Pancreas (tissue), 10 donors: Measurements from ENCODE around the gene TSPAN14. TPM values are rescaled to one million over a fixed set of nuclear protein-coding genes. Genes with fewer than 3 reads are reported as not detected.

Source experiments
- ATAC-seq, 4 donors: fragments of 200-7000 bp; cut with Tn5 transposase; one replicate each; pipeline versions ENCODE4 v1.8.0 to v1.9.1; 2020; ENCODE audit warnings: mild to moderate bottlenecking in 4 of 4, moderate library complexity in 4 of 4
- DNase-seq, 6 donors: peaks; one replicate each; pipeline ENCODE4 v3.0.0-alpha.2; 2020
- FAIRE-seq: peaks from 2 replicates; lab custom pipeline; 2012; peaks lifted over from hg19 to GRCh38; lab: Jason Lieb, UNC
- H3K27ac ChIP-seq, 4 donors: fragments of 200-600 bp; sonication (generic); 1 replicate in 3 of 4; 2 replicates in 1 of 4; pipeline versions ENCODE4 v1.5.0 to v1.8.0; 2020
- H3K27me3 ChIP-seq, 4 donors: fragments of 200-600 bp; one replicate each; pipeline ENCODE4 v1.8.0; 2021
- H3K36me3 ChIP-seq, 3 donors: fragments of 200-600 bp; sonication (generic) in 1 of 3; one replicate each; pipeline versions ENCODE4 v1.5.0 to v1.8.0; 2020 to 2021
- H3K4me1 ChIP-seq, 3 donors: fragments of 200-600 bp; one replicate each; pipeline ENCODE4 v1.8.0; 2021
- H3K4me3 ChIP-seq, 4 donors: fragments of 200-600 bp; sonication (generic) in 2 of 4; one replicate each; pipeline versions ENCODE4 v1.5.0 to v1.8.0; 2020 to 2021
- H3K9me3 ChIP-seq, 4 donors: fragments of 200-600 bp; one replicate each; pipeline ENCODE4 v1.8.0; 2021
- CTCF ChIP-seq, 4 donors: fragments of 200-600 bp; sonication (generic) in 3 of 4; IDR thresholded peaks; one replicate each; pipeline versions ENCODE4 v1.5.0 to v1.8.0; 2021; ENCODE audit warnings: antibody characterized with exemption in 4 of 4
- WGBS, 2 donors: extraction: QIAGEN DNeasy Blood & Tissue Kit; methylation state at CpG; one replicate each; pipeline ENCODE4 v1.1.7; 2013; 5-methylcytosine and 5-hydroxymethylcytosine counted together
- intact Hi-C, 3 donors: fragments of 100-400 bp; cut with DNase I; formaldehyde crosslinking; loops; one replicate each; pipeline versions ENCODE4 v1.11.1 to v1.14.2; 2022
- polyA plus RNA-seq, 2 donors: library from polyadenylated mRNA; stranded (reverse); fragments of 200-250 nt; gene quantifications; one replicate each; pipeline ENCODE4 v1.2.3, GENCODE V29; 2013
- total RNA-seq, 6 donors: library from RNA; stranded (reverse); fragmentation: NEBNext Ultra II Directional in 4 of 6; extraction: Animal tissue kit (Norgen Biotek cat#: 25700) in 4 of 6; gene quantifications; one replicate each; pipeline versions ENCODE4 v1.2.1 to v1.2.4, GENCODE V29; 2021 to 2023
- donor health status: healthy with polysubstance abuse.
- donor health status: DM: no; HTN: no; CAD: no; lungs with moderate emphysema.
- donor health status: DM: no; HTN: no; CAD: no.
- donor health status: control.
- donor health status: control.
- donor health status: Bipolar disorder and iron deficiency.
- donor health status: DM: yes; HTN: yes; CAD: no.
- donor health status: DM: no; HTN: no; CAD: no.
- donor health status: DM: no; HTN: no; CAD: no.
- donor health status: DM: yes; HTN: yes; CAD: no.

TSPAN14 gene
- total and polyA plus RNA-seq, 8 donors: 10.6 to 61.9 (median 23.2) TPM

- no peaks in the 10 kb centered on the region for H3K27me3 ChIP-seq
- DNase-seq: peak; percentile 65 to 91 (median 81)
- WGBS, 2 donors: 7 to 13% methylated on average over 41 to 50 of the region's 50 CpGs
- no peak for FAIRE-seq
- ATAC-seq: peak; percentile 96 to 98 (median 98)
- no peaks in the 10 kb centered on the region for H3K9me3 ChIP-seq
- intact Hi-C loops: no loop called here
- peak in 3 of 4 donors; percentile 38 to 72 (median 71) for TF ChIP-seq CTCF (IDR thresholded peaks at IDR 0.05)
- H3K36me3 ChIP-seq: no peaks in the 10 kb centered on the region
- peak overlapping the region in 1 of 4 donors; percentile 38 for H3K27ac ChIP-seq
- no peaks in the 10 kb centered on the region for H3K4me1 ChIP-seq
- peak overlapping the region; percentile 23 to 49 (median 42) for H3K4me3 ChIP-seq
Observed at GRCh38 chr10:80535671-80536360, 81.7 kb downstream of the TSPAN14 start.

- Histone ChIP-seq H3K27ac (peak overlapping the region in 1 of 4 donors; percentile 38), H3K27me3 (no peaks in the 10 kb centered on the region), H3K4me3 (peak overlapping the region; percentile 23 to 49 (median 42)), H3K9me3 (no peaks in the 10 kb centered on the region), H3K36me3 (no peaks in the 10 kb centered on the region), H3K4me1 (no peaks in the 10 kb centered on the region)
- 63 to 75% methylated on average over 14 to 17 of the region's 17 CpGs for WGBS, 2 donors
- DNase-seq (peak in 1 of 6 donors; percentile 20), FAIRE-seq (no peak), ATAC-seq (peak; percentile 5 to 10 (median 8))
- intact Hi-C loops: no loop called here
- no peak for TF ChIP-seq CTCF (IDR thresholded peaks at IDR 0.05)
Observed at GRCh38 chr10:80536361-80536835, 82.3 kb downstream of the TSPAN14 start.

- no peak overlapping the region for H3K27ac ChIP-seq
- no peaks in the 10 kb centered on the region for H3K27me3 ChIP-seq
- no peaks in the 10 kb centered on the region for H3K9me3 ChIP-seq
- intact Hi-C loops: no loop called here
- H3K4me3 ChIP-seq: no peak overlapping the region
- ATAC-seq (no peak), FAIRE-seq (no peak), DNase-seq (no peak)
- no peaks in the 10 kb centered on the region for H3K36me3 ChIP-seq
- no peak for TF ChIP-seq CTCF (IDR thresholded peaks at IDR 0.05)
- 86 to 90% methylated on average over 8 of the region's 8 CpGs for WGBS, 2 donors
- no peaks in the 10 kb centered on the region for H3K4me1 ChIP-seq
Observed at GRCh38 chr10:80537086-80537735, 83.1 kb downstream of the TSPAN14 start.

GRCh38 chr10:80537736-80538480 is 83.8 kb downstream of the TSPAN14 start, which contains the start of gene SH2D4B:
Gene SH2D4B (plus strand): TSS chr10:80537902. CDS start chr10:80538332, 430 bp downstream.
- Histone ChIP-seq H3K36me3 (no peaks in the 10 kb centered on the region), H3K4me1 (no peaks in the 10 kb centered on the region), H3K27ac (no peak within 1 kb of the TSS), H3K27me3 (no peaks in the 10 kb centered on the region), H3K9me3 (no peaks in the 10 kb centered on the region), H3K4me3 (no peak within 1 kb of the TSS)
- TF ChIP-seq CTCF (IDR thresholded peaks at IDR 0.05): no peak
- ATAC-seq (no peak), FAIRE-seq (no peak), DNase-seq (no peak)
- intact Hi-C loops: no loop called here
- WGBS, 2 donors: 87 to 91% methylated on average over 17 to 19 of the region's 19 CpGs
